Muscle layer of duodenum (tissue), 2 donors: ENCODE measurements around the gene STIM2.

Source experiments
- H3K27ac ChIP-seq: one replicate; pipeline ENCODE4 v1.7.0; 2013; ENCODE audit warnings: mild to moderate bottlenecking, low read length
- H3K27me3 ChIP-seq: one replicate; pipeline ENCODE4 v1.7.0; 2013; ENCODE audit warnings: low read depth, mild to moderate bottlenecking, control low read depth, low read length
- H3K36me3 ChIP-seq, 2 donors: one replicate each; pipeline ENCODE4 v1.7.0; 2013; ENCODE audit warnings: low read length in 2 of 2, control low read depth in 1 of 2, mild to moderate bottlenecking in 1 of 2; ENCODE audit not compliant: insufficient read depth in 2 of 2, control insufficient read depth in 1 of 2
- H3K4me1 ChIP-seq, 2 donors: one replicate each; pipeline ENCODE4 v1.7.0; 2013; ENCODE audit warnings: low read length in 2 of 2, mild to moderate bottlenecking in 2 of 2, control low read depth in 1 of 2, moderate library complexity in 1 of 2; ENCODE audit not compliant: insufficient read depth in 2 of 2, control insufficient read depth in 1 of 2
- H3K4me3 ChIP-seq, 2 donors: one replicate each; pipeline ENCODE4 v1.7.0; 2013; ENCODE audit warnings: low read length in 2 of 2, low read depth in 1 of 2, mild to moderate bottlenecking in 1 of 2
- H3K9me3 ChIP-seq, 2 donors: one replicate each; pipeline ENCODE4 v1.7.0; 2013; ENCODE audit warnings: low read length in 2 of 2, control low read depth in 1 of 2, mild to moderate bottlenecking in 1 of 2; ENCODE audit not compliant: control insufficient read depth in 1 of 2
- donor health status: healthy.

STIM2 gene

GRCh38 chr4:26839016-26839415, 21.6 kb upstream of the STIM2 start:
- Histone ChIP-seq H3K27ac (no peak overlapping the region), H3K4me3 (no peak overlapping the region), H3K9me3 (no peaks in the 10 kb centered on the region), H3K27me3 (no peaks in the 10 kb centered on the region), H3K4me1 (peaks cover 0 to 5% of the 10 kb centered on the region in 2 donors), H3K36me3 (no peaks in the 10 kb centered on the region)

DNA sequence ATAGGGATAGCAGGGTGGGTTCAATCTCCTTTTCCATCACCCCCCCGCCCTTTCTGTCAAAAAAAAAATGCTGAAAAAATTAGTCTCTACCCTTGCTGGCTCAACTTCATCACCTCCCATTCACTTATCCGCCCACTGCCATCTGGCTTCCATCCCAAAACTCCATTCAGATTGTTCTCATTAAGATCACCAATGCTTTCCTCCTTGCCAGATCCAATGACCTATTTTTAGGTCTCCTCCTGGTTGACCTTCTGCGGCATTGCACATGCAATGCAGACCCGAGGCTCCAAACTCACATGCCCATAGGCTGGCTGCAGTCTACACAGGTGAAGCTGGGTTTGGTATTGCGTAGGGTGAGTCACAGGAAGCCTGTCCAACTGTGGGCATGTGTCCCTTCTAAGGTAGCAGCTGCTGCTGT, 21.1 kb upstream of the STIM2 start:
- Histone ChIP-seq H3K9me3 (no peaks in the 10 kb centered on the region), H3K4me3 (no peak overlapping the region), H3K4me1 (peaks cover 0 to 5% of the 10 kb centered on the region in 2 donors), H3K36me3 (no peaks in the 10 kb centered on the region), H3K27ac (no peak overlapping the region), H3K27me3 (no peaks in the 10 kb centered on the region)

DNA sequence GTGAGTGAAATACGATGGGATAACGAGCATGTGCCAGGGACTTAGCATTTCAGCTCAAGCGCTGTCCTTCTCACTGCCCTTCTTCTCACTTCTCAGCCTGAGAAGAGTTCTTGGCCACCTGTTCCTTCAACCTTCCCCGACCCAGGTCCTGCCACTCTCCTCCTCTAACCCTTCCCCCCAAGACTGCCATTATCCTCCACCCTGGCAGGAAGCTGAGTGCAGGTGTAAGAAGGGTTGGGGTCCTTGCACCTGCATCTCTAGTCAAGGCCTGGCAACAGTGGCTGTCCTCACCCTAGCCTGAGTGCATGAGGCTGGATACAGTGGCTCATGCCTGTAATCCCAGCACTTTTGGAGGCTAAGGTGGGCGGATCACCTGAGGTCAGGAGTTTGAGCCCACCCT, 19.9 kb upstream of the STIM2 start:
- Histone ChIP-seq H3K4me3 (no peak overlapping the region), H3K27me3 (no peaks in the 10 kb centered on the region), H3K27ac (no peak overlapping the region), H3K36me3 (no peaks in the 10 kb centered on the region), H3K4me1 (peaks cover 0 to 5% of the 10 kb centered on the region in 2 donors), H3K9me3 (no peaks in the 10 kb centered on the region)

- peaks cover 0 to 5% of the 10 kb centered on the region in 2 donors for H3K4me1 ChIP-seq
- no peak overlapping the region for H3K4me3 ChIP-seq
- H3K9me3 ChIP-seq, result no peaks in the 10 kb centered on the region
- H3K27ac ChIP-seq, result no peak overlapping the region
- H3K36me3 ChIP-seq, result no peaks in the 10 kb centered on the region
- H3K27me3 ChIP-seq, result no peaks in the 10 kb centered on the region
Observed at GRCh38 chr4:26842911-26843310, 17.7 kb upstream of the STIM2 start.

GRCh38 chr4:26850528-26850927, 10.1 kb upstream of the STIM2 start:
- no peaks in the 10 kb centered on the region for H3K4me1 ChIP-seq
- no peaks in the 10 kb centered on the region for H3K9me3 ChIP-seq
- no peaks in the 10 kb centered on the region for H3K36me3 ChIP-seq
- no peaks in the 10 kb centered on the region for H3K27me3 ChIP-seq
- H3K27ac ChIP-seq, result no peak overlapping the region
- no peak overlapping the region for H3K4me3 ChIP-seq

DNA sequence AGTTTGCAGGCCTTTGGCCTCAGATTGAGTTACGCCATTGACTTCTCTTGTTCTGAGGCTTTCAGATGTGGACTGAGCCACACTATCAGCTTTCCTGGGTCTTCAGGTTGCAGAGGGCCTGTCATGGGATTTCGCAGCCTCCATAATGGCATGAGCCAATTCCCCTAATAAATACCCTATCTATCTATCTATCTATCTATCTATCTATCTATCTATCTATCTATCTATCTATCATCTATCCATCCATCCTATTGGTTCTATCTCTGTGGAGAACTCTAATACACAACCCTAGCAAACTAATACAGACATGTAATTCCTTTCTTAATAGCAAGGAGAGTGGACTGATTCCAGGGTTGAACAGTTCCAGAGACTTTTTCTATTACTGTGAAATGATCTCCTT, 9.5 kb upstream of the STIM2 start:
- no peaks in the 10 kb centered on the region for H3K27me3 ChIP-seq
- H3K4me1 ChIP-seq, result no peaks in the 10 kb centered on the region
- no peaks in the 10 kb centered on the region for H3K9me3 ChIP-seq
- H3K36me3 ChIP-seq, result no peaks in the 10 kb centered on the region
- H3K27ac ChIP-seq, result no peak overlapping the region
- H3K4me3 ChIP-seq, result no peak overlapping the region

GRCh38 chr4:26854701-26855100, 5.9 kb upstream of the STIM2 start:
- Histone ChIP-seq H3K9me3 (no peaks in the 10 kb centered on the region), H3K27ac (no peak overlapping the region), H3K4me3 (no peak overlapping the region), H3K36me3 (no peaks in the 10 kb centered on the region), H3K4me1 (peaks cover 16 to 19% of the 10 kb centered on the region in 2 donors), H3K27me3 (no peaks in the 10 kb centered on the region)

- Histone ChIP-seq H3K4me1 (peaks cover 16 to 22% of the 10 kb centered on the region in 2 donors), H3K27ac (peak overlapping the region; percentile 94), H3K27me3 (no peaks in the 10 kb centered on the region), H3K36me3 (no peaks in the 10 kb centered on the region), H3K4me3 (peak overlapping the region; percentile 75 to 83), H3K9me3 (no peaks in the 10 kb centered on the region)
Observed at GRCh38 chr4:26856906-26857277, 3.7 kb upstream of the STIM2 start.

- no peaks in the 10 kb centered on the region for H3K36me3 ChIP-seq
- H3K4me1 ChIP-seq, result peaks cover 16 to 22% of the 10 kb centered on the region in 2 donors
- H3K4me3 ChIP-seq, result peak overlapping the region; percentile 75 to 83
- H3K27ac ChIP-seq, result peak overlapping the region; percentile 94
- H3K9me3 ChIP-seq, result no peaks in the 10 kb centered on the region
- no peaks in the 10 kb centered on the region for H3K27me3 ChIP-seq
Observed at GRCh38 chr4:26857278-26858034, 3.2 kb upstream of the STIM2 start.

GRCh38 chr4:26858035-26858918, 2.4 kb upstream of the STIM2 start:
- Histone ChIP-seq H3K27me3 (no peaks in the 10 kb centered on the region), H3K27ac (peak overlapping the region; percentile 68), H3K4me3 (peak overlapping the region; percentile 75 to 83), H3K36me3 (no peaks in the 10 kb centered on the region), H3K9me3 (no peaks in the 10 kb centered on the region), H3K4me1 (peaks cover 16 to 22% of the 10 kb centered on the region in 2 donors)

DNA sequence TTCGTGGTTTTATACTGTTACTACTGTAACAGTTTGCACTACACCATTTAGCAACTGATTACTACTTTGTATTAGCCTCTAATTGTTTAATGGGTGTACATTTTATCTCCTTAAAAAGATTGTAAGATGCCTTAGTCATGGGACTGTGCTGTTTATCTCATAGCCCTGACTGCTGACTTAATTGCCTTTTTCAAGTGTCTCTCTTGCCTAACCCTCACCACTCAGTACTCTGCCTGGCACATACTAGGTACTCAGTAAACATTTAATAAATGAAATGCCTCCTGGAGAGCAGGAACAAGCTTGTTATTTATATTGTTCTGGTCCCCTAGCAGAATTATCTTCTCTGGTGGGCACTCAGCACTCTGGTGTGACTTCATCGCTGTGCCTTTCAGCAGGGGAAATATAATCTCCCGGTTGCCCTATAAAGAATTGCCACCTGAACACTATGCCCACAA, 1.7 kb upstream of the STIM2 start:
- Histone ChIP-seq H3K36me3 (no peaks in the 10 kb centered on the region), H3K27me3 (no peaks in the 10 kb centered on the region), H3K4me1 (peaks cover 16 to 22% of the 10 kb centered on the region in 2 donors), H3K9me3 (no peaks in the 10 kb centered on the region), H3K4me3 (peak overlapping the region in 1 of 2 donors; percentile 75), H3K27ac (peak overlapping the region; percentile 68)
